ENCODE measurements around the gene RAP2A.

The RAP2A gene

GRCh38 chr13:97505017-97505416 lies 71.0 kb downstream of the RAP2A start:
- no peak overlapping the region for H3K27ac ChIP-seq (ENCODE audit: insufficient read depth, low read depth, low read length, poor library complexity, severe bottlenecking)
- H3K4me3 ChIP-seq (ENCODE audit: insufficient read depth, low read depth, low read length): no peak overlapping the region
- no peaks in the 10 kb centered on the region for H3K9me3 ChIP-seq (ENCODE audit: control insufficient read depth, low read length)
- no peaks in the 10 kb centered on the region for H3K4me1 ChIP-seq (ENCODE audit: control insufficient read depth, insufficient read depth, low read length)
- no peaks in the 10 kb centered on the region for H3K27me3 ChIP-seq (ENCODE audit: control insufficient read depth, insufficient read depth, low read length, poor library complexity, severe bottlenecking)
- WGBS, 2 experiments: 95 to 100% methylated on average over 1 of the region's 1 CpG
- H3K36me3 ChIP-seq (ENCODE audit: control insufficient read depth, insufficient read depth, low read length): no peaks in the 10 kb centered on the region

- 82 to 83% methylated on average over 4 of the region's 4 CpGs for WGBS, 2 experiments
- H3K9me3 ChIP-seq (ENCODE audit: control insufficient read depth, low read length): no peaks in the 10 kb centered on the region
- no peak overlapping the region for H3K27ac ChIP-seq (ENCODE audit: insufficient read depth, low read depth, low read length, poor library complexity, severe bottlenecking)
- no peaks in the 10 kb centered on the region for H3K27me3 ChIP-seq (ENCODE audit: control insufficient read depth, insufficient read depth, low read length, poor library complexity, severe bottlenecking)
- H3K4me1 ChIP-seq (ENCODE audit: control insufficient read depth, insufficient read depth, low read length): no peaks in the 10 kb centered on the region
- no peaks in the 10 kb centered on the region for H3K36me3 ChIP-seq (ENCODE audit: control insufficient read depth, insufficient read depth, low read length)
- H3K4me3 ChIP-seq (ENCODE audit: insufficient read depth, low read depth, low read length): no peak overlapping the region
Measured at GRCh38 chr13:97506511-97506910, 72.5 kb downstream of the RAP2A start.

- Histone ChIP-seq H3K27ac (ENCODE audit: insufficient read depth, low read depth, low read length, poor library complexity, severe bottlenecking) (no peak overlapping the region), H3K27me3 (ENCODE audit: control insufficient read depth, insufficient read depth, low read length, poor library complexity, severe bottlenecking) (no peaks in the 10 kb centered on the region), H3K4me3 (ENCODE audit: insufficient read depth, low read depth, low read length) (no peak overlapping the region), H3K36me3 (ENCODE audit: control insufficient read depth, insufficient read depth, low read length) (no peaks in the 10 kb centered on the region), H3K4me1 (ENCODE audit: control insufficient read depth, insufficient read depth, low read length) (no peaks in the 10 kb centered on the region), H3K9me3 (ENCODE audit: control insufficient read depth, low read length) (no peaks in the 10 kb centered on the region)
- 86 to 93% methylated on average over 3 of the region's 3 CpGs for WGBS, 2 experiments
Measured at GRCh38 chr13:97512732-97513131, 78.8 kb downstream of the RAP2A start.

GRCh38 chr13:97515643-97516042 lies 81.7 kb downstream of the RAP2A start:
- Histone ChIP-seq H3K9me3 (ENCODE audit: control insufficient read depth, low read length) (no peaks in the 10 kb centered on the region), H3K27ac (ENCODE audit: insufficient read depth, low read depth, low read length, poor library complexity, severe bottlenecking) (no peak overlapping the region), H3K4me3 (ENCODE audit: insufficient read depth, low read depth, low read length) (no peak overlapping the region), H3K27me3 (ENCODE audit: control insufficient read depth, insufficient read depth, low read length, poor library complexity, severe bottlenecking) (no peaks in the 10 kb centered on the region), H3K36me3 (ENCODE audit: control insufficient read depth, insufficient read depth, low read length) (no peaks in the 10 kb centered on the region), H3K4me1 (ENCODE audit: control insufficient read depth, insufficient read depth, low read length) (no peaks in the 10 kb centered on the region)
- 89 to 95% methylated on average over 1 of the region's 1 CpG for WGBS, 2 experiments

GRCh38 chr13:97517967-97518366 lies 84.0 kb downstream of the RAP2A start:
- Histone ChIP-seq H3K9me3 (ENCODE audit: control insufficient read depth, low read length) (no peaks in the 10 kb centered on the region), H3K4me1 (ENCODE audit: control insufficient read depth, insufficient read depth, low read length) (no peaks in the 10 kb centered on the region), H3K27ac (ENCODE audit: insufficient read depth, low read depth, low read length, poor library complexity, severe bottlenecking) (no peak overlapping the region), H3K36me3 (ENCODE audit: control insufficient read depth, insufficient read depth, low read length) (no peaks in the 10 kb centered on the region), H3K4me3 (ENCODE audit: insufficient read depth, low read depth, low read length) (no peak overlapping the region), H3K27me3 (ENCODE audit: control insufficient read depth, insufficient read depth, low read length, poor library complexity, severe bottlenecking) (no peaks in the 10 kb centered on the region)
- 85 to 86% methylated on average over 1 of the region's 1 CpG for WGBS, 2 experiments

Measured in ectodermal cell (in vitro differentiated cells).